ENCODE results near the gene EFNA2.

EFNA2 gene

DNA sequence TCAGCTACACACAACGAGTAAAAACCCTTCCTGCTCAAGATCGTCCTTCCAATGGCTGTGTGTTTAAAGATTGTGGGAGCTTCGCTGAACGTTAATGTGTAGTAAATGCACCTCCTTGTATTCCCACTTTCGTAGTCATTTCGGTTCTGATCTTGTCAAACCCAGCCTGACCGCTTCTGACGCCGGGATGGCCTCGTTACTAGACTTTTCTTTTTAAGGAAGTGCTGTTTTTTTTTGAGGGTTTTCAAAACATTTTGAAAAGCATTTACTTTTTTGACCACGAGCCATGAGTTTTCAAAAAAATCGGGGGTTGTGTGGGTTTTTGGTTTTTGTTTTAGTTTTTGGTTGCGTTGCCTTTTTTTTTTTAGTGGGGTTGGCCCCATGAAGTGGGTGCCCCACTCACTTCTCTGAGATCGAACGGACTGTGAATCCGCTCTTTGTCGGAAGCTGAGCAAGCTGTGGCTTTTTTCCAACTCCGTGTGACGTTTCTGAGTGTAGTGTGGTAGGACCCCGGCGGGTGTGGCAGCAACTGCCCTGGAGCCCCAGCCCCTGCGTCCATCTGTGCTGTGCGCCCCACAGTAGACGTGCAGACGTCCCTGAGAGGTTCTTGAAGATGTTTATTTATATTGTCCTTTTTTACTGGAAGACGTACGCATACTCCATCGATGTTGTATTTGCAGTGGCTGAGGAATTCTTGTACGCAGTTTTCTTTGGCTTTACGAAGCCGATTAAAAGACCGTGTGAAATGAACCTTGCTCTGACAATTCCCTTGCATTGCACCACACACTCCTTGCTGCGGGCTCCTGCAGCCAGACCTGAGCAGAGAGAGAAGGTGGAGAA lies 13.0 kb upstream of the EFNA2 start:
- DNase-seq (ENCODE audit: low spot score), result no peak

DNA sequence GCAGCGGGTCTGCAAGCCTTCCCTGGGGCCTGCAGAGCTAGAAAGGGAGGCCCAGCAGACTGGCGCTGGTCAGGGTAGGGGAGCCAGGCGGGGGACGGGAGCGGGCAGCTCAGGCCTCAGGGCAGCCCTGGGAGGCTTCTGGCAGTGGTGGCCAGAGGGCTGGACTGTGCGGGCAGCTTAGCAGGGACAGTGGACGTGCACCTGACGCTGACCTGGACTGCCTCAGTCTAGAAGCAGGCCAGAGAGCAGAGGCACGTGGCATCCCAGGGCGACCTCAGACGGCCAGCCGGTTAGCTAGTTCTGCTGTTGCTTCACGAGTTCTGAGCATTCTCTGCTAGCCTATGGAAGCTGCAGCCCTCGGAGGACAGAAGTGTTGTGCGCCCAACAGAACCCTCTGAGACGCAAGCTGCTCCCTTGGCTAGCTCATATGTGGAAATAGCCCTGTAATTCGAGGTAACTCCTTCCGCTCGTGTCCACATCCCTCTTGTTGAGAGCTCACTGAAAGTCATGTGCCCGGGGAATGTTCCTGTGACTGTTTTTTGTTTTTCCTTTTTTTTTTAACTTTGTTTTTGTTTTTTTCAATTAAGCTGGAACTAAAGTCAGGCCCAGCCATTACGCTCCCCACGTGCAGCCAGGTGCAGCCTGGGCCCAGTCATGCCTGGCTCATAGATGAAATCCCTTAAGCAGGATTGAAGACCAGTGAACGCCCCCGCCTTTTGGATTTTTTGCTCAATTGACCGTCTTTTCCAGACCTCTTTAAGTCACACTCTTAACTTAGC lies 12.2 kb upstream of the EFNA2 start:
- no peak for DNase-seq (ENCODE audit: low spot score)

DNA sequence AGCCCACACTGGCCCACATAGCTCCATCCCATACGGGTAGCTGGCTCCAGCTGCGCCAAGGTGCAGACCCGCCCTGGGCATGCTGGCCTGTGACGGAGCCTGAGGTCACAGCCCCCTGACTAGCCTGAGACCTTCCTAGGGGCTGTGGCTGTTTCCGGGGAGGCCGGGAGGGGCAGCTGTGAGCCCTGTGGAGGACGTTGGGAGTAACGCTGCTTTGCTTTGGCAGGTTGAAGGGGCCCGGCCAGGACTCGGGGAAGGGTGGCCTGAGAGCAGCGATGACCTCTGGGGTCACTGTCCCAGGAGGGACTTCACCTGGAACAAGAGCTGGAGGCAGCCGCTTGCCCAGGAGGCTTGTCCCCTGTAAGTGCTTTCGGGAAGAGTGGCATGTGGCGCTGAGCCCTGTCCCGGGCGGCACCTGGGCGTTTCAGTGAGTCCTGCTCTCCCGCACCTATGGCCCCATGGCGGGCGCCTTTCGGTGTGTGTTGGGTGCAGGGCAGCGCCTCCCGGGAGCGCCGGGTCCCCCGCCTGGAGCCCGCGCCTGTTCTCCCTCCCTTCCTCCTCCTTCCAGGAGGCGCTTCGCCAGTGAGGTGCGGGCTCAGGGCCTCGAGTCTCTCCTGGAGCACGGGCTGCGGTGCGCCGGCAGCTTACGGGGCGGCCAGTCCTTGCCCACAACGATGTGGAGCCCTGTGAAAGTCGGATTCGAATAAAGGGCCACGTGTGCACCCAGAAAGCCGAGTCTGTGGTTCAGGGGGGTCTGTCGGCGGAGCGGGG lies 11.4 kb upstream of the EFNA2 start:
- no peak for DNase-seq (ENCODE audit: low spot score)

DNA sequence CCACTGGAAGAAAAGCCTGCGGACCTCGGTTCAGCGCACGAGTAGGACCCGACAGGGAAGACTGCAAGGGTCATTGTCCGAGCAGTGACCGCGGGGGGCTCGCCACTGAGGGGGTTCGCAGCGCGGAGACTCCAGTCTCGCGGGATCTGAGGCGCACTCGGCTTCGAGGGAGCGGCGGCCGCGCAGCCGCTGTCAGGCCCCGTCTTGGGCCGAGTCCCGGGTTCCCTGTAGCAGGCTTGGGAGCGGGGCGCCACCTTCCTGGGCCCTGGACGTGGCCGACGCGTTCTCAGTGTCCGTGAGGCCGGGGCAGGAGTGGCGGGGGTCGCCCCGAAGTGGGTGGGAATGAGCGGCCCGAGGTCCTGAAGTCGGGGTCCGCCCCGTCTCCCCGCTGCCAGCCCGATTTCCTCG lies 10.8 kb upstream of the EFNA2 start:
- peak; percentile 79 for DNase-seq (ENCODE audit: low spot score)

DNA sequence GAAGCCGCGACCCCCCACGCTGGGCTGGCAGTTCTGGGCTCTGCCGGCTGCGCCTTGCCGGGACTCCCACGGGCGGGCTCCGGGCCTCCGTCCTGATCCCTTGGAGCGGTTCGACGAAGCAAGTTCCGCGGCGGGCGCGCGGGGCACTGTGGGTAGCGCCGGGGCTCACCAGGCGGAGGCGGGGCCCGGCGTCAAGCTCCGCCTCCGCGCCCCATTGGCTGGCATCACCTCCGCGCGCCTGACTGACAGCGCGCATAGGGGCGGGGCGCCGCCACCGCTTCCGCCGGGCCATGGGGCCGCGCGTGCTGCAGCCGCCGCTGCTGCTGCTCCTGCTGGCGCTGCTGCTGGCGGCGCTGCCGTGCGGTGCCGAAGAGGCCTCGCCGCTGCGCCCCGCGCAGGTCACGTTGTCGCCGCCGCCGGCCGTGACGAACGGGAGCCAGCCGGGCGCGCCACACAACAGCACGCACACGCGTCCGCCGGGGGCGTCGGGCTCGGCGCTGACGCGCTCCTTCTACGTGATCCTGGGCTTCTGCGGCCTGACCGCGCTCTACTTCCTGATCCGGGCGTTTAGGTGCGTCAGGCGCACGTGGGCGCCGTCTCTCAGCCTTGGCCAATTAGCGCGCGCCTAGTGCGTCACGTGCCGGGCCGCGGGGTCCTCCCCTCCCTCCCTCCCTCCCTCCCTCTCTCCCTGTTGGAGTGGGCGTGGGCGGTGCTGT lies 10.3 kb upstream of the EFNA2 start, which contains the start of gene FAM174C:
Gene FAM174C, plus strand, starts transcription at position 271 of the 716 bp plus-strand sequence. Its CDS starts 20 bp downstream, at position 291.
- DNase-seq (ENCODE audit: low spot score), result peak; percentile 96

DNA sequence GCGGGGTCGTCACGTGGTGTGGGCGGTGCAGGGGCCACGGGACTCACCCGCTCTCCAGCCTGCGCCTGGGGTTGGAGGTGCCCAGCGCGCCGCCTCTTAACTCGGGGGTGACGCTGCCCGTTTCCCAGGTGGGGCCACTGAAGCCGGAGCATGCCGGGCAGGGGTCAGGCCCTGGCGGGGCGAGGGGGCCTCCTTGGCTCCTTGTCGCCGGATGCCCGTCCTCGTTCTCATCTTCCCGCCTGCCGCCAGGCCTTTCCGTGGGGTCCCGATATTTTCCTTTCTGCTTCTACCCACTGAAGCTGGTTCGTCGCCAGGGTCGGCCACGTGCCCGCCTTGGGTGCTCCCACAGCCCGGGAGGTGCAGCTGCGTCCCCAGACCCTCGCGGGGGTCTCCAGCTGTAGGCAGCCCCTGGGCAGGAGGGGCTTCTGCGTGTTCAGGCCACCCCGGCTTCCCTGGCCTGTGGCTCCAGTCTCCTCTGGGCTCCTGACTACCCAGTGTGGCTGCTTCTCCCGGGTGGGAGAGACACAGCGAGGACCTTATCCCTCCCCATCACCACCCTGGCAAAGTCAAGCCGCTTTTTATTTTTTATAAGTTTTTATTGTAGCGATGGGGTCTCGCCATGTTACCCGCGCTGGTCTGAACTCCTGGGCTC lies 9.6 kb upstream of the EFNA2 start:
- no peak for DNase-seq (ENCODE audit: low spot score)

DNA sequence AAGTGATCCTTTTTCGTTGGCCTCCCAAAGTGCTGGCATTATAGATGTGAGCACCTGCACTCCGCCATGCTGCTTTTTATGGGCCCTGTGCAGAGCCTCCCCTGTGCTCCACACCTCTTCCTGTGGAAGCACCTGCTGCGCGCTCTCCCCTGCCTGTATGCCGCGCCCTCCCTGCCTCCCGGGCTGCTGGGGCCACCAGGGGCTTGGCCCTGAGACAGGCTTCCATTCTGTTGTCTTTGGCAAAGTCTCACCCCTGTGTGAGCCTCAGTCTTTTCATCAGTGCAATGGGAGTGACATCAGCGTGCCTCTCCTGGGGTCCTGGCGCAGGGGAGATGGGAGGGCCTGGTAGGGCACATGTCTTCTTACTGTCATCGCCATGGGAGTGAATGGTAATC lies 9.0 kb upstream of the EFNA2 start:
- DNase-seq (ENCODE audit: low spot score), result no peak

DNA sequence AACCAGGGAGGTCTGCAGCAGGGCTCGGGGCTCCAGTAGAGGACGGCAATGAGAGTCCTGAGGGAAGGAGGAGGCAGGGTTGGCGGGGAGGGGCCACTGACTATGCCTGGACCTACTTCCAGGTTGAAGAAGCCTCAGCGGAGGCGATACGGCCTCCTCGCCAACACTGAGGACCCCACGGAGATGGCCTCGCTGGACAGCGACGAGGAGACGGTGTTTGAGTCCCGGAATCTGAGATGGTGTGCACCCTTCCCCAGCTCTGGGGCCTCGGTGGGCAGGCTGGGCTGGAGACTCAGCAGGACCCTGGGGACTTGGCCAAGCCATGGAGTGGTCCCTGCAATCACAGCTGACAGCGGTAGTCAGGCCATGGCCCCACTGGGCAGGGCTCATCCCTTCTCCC lies 8.6 kb upstream of the EFNA2 start:
- no peak for DNase-seq (ENCODE audit: low spot score)

DNA sequence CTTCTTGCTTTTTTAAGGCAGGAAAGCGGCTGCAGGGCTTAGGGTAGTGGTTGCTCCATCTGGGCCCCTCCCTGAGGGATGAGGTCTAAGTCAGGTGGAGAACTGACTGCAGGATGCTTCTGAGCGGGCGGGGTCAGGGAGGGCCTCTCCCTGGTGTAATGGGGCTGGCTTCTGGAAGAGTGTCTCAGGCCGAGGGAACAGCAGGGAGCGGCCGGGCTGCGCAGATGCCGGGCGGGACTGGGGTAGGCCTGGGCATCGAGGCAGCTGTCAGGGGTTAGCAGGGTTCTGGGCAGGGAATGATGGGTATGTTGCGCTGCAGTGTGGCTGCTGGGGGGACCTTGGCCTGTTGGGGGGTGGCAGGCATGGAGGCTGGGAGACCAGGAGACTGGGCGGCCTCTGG lies 7.6 kb upstream of the EFNA2 start:
- DNase-seq (ENCODE audit: low spot score), result no peak

DNA sequence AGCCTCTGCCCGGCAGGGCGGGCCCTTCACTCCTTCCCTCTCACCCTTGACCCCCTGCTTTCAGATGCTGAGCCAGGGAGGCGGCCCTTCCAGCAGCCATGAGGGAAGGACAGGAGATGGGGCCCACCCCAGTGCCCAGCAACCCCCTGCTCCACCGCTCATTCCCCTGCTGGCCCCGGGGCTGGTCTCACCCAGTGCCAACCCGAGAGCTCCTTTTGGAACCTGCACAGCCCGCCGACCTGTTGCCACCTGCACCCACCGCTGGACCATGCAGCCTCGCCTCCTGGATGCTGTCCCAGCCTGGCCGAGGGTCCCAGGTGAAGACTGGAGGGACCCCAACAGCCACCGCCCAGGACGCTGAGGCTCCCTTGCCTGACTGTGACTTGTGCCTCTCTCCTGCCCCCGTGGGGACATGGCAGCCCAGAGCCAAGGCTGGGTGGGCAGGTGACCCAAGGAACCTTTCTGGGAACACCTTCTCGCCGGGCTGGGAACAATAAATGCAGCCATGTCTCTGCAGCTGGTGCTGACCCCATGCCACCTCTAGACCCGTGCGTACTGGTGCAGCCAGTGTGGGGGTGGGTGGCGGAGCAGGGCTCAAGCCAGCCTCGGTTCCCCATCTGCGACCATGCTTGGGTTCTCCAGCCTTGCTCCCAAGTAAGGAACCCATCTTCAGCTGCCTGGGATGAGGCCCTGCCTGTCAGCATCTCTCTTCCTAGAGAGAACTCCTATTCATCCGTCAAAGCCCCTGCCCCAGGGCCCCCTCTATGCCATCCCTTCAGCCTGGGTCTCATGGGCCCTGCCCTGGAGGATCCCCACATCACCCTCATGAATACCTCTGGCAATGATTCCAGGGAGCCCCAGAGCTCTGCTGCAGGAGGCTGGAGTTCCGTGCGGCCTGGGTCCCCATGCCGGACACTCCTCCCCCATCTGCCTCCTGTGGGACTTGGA lies 6.7 kb upstream of the EFNA2 start:
- no peak for DNase-seq (ENCODE audit: low spot score)

DNA sequence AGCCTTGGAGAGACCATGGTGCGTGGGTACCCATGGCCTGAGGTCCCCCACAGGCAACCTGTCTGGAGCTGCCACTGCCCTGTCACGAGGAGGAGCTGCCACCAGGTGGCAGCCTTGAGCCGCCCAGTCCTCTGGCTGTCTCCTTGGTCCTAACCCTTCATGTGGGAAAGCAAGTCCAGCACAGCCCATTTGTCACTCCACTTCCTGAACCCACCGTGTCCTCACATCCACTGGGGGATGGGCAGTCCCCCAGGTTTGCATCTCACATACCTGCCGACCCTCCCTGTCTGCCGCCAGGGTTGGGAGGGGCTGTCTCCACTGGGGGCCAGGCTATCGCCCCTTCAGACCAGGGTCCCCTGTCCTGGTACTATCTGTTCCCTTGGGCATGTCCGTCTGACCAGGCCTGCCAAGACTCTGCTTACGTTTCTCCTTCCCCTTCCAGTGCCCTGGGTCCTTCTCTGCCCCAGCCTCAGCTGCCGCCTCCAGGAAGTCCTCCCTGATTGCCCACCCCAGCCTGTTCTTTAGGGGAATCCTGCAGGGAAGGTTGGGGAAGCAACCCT lies 5.8 kb upstream of the EFNA2 start:
- DNase-seq (ENCODE audit: low spot score), result peak; percentile 92

DNA sequence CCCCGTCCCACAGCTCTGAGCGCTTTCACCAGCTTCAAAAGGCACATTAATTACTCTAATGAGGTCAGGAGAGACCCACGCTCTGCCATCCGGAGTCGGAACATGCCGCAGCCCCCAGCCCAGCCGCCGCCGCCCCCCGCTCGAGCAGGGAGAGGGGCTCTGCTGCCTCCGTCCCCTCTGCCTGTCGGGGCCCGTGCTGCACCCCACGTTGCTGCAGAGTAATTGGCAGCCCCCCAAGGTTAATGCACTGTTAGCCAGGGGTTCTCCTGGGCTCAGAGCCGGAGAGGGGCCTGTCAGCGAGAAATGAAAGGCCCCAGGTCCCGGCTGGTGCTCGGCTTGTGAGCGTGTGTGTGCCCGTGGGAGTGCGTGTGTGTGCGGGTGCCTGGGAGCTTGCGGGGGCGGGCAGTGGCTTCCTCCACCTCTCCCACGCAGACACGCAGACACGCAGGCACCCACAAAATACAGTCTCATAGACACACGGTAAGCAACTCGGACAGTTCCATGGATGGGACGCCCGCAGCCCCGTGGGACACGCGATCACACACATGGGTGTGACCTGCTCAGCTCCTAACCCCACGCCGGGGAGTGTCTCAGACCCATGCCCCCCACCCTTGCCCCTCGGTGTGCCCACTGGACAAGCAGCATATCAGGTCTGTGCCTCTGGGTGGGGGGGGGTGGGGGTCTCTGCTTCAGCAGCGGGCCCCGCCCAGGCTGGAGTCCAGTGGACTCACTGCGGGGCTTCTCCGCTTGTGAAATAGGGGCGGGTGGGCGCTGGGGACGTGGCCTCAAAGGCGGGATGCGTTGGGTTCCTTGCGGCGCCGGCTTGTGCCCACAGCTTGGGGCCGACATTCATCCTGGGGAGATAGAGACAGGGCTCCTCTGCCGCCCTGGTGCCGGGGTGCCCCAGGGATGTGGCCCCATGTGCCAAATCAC lies 4.8 kb upstream of the EFNA2 start:
- no peak for DNase-seq (ENCODE audit: low spot score)

DNA sequence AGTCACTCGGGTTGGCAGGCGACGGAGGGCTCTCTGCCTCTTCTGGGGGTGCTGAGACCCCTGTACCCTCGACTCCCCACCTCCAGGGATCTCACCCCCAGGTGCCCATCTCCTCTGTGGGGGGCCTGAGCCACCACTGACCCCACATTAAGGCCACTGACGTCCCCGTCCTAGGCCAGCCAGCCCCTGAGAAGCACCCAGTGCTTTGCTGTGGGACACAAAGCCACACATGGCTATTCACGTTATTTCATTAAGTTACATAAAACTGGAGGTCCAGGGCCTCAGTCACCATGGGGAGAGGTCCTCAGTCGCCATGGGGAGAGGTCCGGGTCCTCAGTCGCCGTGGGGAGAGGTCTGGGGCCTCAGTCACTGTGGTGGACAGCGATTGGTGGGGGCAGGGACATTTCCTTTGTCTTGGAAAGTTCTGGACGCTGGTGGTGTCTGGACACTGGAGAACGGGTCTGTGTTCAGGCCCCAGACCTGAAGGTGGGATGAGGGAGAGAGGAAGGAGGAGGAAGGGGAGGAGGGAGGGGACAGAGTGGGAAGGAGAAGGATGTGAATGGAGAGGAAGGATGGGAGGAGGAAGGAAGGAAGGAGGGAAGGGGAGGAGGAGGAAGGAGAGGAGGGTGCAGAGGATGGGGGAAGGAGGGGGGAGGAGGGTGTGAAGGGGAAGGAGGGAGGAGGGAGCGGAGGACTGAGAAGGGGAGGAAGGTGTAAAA lies 3.9 kb upstream of the EFNA2 start:
- DNase-seq (ENCODE audit: low spot score), result no peak

DNA sequence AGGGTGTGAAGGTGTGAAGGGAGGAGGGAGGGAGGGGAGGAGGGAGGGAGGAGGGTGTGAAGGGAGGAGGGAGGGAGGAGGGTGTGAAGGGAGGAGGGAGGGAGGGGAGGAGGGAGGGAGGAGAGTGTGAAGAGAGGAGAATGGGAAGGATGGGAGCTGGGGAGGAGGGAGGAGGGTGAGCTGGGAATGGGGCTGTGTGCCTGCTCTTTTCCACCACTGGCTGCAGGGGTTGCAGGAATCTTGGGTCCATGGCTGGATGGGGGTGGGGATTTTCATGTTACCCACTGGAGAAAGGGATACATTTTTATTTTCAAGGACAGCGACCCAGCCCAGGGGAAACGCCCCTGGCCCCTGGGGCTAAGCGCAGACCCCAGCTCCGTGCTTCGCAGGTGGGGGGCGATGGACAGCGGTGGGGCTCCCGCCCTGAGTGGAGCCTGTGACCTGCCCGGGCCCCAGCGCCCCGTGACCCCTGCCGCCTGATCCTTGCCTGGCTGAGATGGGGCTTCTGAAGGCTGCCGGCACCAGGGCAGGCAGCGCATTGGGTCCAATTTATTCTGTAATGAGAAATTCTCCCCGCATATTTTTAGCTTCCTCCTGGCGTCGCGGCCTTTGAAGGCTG lies 3.0 kb upstream of the EFNA2 start:
- DNase-seq (ENCODE audit: low spot score), result no peak

DNA sequence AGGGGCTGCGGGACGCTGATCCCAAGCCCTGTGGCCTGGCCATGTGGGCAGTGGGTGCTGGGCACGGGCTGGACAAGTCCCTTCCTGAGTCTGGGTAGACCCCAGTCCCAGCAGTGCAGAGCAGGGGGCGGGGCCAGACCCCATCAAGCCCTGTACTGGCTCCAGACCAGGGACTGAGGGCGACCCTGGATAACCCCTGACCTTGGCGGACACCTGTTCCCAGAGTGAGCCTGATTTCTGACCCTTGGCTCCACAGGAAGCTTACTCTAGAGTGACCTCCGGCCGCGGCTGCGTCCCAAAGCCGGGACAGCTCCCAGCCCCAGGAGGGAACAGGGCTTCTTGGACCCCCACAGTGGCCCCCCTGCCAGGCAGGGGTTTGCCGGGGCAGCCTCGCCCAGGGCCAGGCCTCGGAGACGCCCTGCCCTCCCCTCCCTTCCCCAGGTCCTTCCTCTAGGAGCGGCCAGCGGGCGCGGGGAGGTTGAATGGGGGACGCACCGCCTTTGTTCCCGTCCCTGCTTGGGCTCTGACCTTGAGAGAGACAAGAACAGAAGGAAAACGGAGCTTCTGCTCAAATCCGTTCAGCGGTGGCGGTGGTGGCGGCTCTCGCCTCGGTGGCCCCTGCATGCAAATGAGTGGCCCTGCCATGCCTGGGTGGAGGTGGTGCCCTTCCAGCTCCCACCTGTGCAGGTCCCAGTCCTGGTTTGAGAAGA lies 2.3 kb upstream of the EFNA2 start:
- no peak for DNase-seq (ENCODE audit: low spot score)

DNA sequence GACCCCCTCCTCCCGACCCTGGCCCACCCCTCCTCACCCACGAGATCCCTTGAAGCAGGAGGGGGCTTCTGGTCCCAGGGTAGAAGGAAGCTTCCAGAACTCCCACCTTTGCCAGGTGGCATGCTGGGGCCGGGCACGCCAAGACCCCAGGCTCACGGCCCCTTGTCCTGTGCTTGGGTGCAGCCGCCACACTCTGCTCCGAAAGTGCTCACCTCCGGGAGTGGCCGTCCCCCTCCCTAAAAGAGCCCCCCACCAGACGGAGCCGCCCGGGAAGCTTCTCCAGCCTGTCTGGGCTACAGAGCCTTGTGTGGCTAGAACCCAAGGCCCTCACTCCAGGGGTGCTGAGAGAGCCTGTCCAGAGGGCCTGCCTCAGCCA lies 1.8 kb upstream of the EFNA2 start:
- DNase-seq (ENCODE audit: low spot score), result no peak

Measured in ecto neural progenitor cell (in vitro differentiated cells).